ENCODE data around the gene ARHGDIB.

DNA sequence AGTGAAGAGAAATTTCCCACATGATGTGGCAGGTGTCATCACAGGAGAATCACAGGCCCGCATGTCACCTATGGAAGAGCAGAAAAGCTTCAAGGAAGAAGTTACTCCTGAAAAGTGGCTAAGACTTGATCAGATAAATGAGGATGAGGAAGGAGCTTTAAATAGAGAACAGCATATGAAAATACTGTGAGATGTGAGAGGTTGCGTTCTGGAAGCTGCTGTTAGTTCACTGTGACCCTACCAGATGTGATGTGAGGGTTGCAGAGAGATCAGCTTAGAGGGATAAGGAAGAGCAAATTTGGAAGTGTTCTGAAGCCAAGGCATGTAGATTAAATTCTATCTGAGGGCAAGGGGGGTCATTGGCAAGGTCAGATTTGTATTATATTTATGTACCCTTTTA is 40.2 kb downstream of the ARHGDIB start:
- TF ChIP-seq CTCF (conservative IDR thresholded peaks at IDR 0.05; ENCODE audit: low read depth, low read length) (no peak), POLR2A (IDR thresholded peaks at IDR 0.05; ENCODE audit: low read depth, low read length) (no peak), MAFK (IDR thresholded peaks at IDR 0.05; ENCODE audit: low read depth, low read length) (no peak), RCOR1 (IDR thresholded peaks at IDR 0.05; ENCODE audit: insufficient replicate concordance, low read length) (no peak), RAD21 (IDR thresholded peaks at IDR 0.05; ENCODE audit: low read length) (no peak), SMC3 (IDR thresholded peaks at IDR 0.05; ENCODE audit: low read depth, low read length) (no peak), MXI1 (IDR thresholded peaks at IDR 0.05; ENCODE audit: borderline replicate concordance, low read depth, low read length) (no peak), RFX5 (IDR thresholded peaks at IDR 0.05; ENCODE audit: low read depth, low read length) (no peak), CEBPB (IDR thresholded peaks at IDR 0.05; ENCODE audit: low read depth, low read length) (no peak)
- TF ChIP-seq, protein P1, sequence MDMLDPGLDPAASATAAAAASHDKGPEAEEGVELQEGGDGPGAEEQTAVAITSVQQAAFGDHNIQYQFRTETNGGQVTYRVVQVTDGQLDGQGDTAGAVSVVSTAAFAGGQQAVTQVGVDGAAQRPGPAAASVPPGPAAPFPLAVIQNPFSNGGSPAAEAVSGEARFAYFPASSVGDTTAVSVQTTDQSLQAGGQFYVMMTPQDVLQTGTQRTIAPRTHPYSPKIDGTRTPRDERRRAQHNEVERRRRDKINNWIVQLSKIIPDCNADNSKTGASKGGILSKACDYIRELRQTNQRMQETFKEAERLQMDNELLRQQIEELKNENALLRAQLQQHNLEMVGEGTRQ (IDR thresholded peaks at IDR 0.05; ENCODE audit: low read depth, low read length): no peak
